Measurements from ENCODE around the gene DHRS12. TPM values are rescaled to one million over a fixed set of nuclear protein-coding genes. Genes with fewer than 3 reads are reported as not detected.

The DHRS12 gene
- polyA plus RNA-seq, 2 donors = 9.5 to 11.7 TPM

DNA sequence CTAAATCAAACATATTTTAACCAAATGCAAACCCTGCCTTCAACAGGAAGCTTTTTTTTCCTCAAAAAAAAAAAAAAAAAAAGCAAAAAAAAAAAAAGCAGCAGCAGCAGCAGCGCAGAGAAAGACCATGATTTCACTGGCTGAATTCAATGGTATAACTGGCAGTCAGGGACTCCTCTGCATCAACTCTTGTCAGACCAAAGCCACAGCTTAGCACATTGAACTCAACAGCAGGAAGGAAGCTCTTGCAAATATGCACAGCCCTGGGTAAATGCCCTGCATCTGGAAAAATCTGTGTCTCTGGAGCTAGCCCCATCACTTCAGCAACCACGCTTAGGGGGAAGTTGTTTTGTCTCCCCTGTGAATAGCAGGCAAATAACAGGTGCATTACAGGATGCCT is 17.6 kb upstream of the DHRS12 start:
- Histone ChIP-seq H3K36me3 (ENCODE audit: control insufficient read depth in 2 of 2, insufficient read depth in 2 of 2, low read length in 1 of 2) (no peaks in the 10 kb centered on the region), H3K27ac (ENCODE audit: low read depth in 2 of 2, low read length in 1 of 2) (no peak overlapping the region), H3K27me3 (ENCODE audit: control insufficient read depth in 1 of 2, insufficient read depth in 2 of 2, low read length in 2 of 2) (no peaks in the 10 kb centered on the region), H3K4me3 (ENCODE audit: low read depth in 1 of 2, low read length in 2 of 2) (no peak overlapping the region), H3K9me3 (ENCODE audit: control insufficient read depth in 2 of 2, insufficient read depth in 1 of 2, low read depth in 1 of 2, low read length in 1 of 2) (no peaks in the 10 kb centered on the region), H3K4me1 (ENCODE audit: control insufficient read depth in 2 of 2, insufficient read depth in 2 of 2, low read length in 1 of 2) (peaks cover 0 to 5% of the 10 kb centered on the region in 2 donors)
- WGBS, 2 donors = 45 to 64% methylated on average over 2 of the region's 2 CpGs

DNA sequence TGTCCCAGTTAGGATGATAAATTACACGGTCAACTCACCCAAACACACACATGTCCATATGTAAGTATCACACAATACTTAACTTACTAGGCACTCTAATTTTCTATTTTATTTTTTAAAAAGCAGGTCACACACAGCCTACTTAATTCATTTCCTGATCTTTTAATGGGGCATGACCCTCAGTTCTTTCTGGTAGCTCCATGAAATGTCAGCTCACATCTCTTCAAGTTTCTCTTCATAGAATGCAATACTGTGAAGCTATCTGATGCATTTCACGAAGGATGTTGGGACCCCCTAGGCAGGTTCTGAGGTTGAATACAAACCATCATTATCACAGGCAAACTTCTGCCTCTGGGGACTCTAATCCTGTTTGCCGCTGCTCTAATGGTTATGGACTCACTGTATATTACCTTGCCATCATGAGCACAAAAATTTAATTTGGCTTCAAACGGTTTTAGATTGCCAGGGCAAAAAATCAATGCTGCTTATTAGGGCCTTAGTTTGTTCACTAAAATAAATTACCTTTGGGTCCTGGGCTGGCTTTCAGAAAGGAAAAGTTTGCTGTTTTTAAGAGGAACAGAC is 16.1 kb upstream of the DHRS12 start:
- no peaks in the 10 kb centered on the region for H3K9me3 ChIP-seq (ENCODE audit: control insufficient read depth in 2 of 2, insufficient read depth in 1 of 2, low read depth in 1 of 2, low read length in 1 of 2)
- 80 to 83% methylated on average over 4 of the region's 4 CpGs for WGBS, 2 donors
- H3K4me3 ChIP-seq (ENCODE audit: low read depth in 1 of 2, low read length in 2 of 2) = no peak overlapping the region
- H3K4me1 ChIP-seq (ENCODE audit: control insufficient read depth in 2 of 2, insufficient read depth in 2 of 2, low read length in 1 of 2) = peaks cover 0 to 7% of the 10 kb centered on the region in 2 donors
- no peaks in the 10 kb centered on the region for H3K36me3 ChIP-seq (ENCODE audit: control insufficient read depth in 2 of 2, insufficient read depth in 2 of 2, low read length in 1 of 2)
- no peak overlapping the region for H3K27ac ChIP-seq (ENCODE audit: low read depth in 2 of 2, low read length in 1 of 2)
- no peaks in the 10 kb centered on the region for H3K27me3 ChIP-seq (ENCODE audit: control insufficient read depth in 1 of 2, insufficient read depth in 2 of 2, low read length in 2 of 2)

DNA sequence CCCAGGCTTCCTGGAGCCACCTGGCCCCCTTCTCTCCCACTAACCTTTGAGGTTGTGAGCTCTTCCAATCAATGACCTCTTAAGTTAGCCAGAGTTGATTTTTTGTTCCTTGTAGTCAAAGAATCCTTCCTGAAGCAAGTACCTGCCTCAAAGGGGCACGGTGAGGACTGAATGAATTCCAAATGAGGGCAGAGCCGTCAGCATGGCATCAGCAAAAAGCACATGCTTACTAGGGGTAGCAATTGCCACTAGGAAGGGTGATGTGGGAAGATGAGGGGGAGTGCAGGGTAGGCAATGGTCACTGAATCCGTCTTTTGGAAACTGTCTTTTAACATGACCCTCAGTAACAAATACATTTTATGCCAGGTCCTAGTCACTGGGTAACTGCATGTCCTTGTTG is 15.6 kb upstream of the DHRS12 start:
- Histone ChIP-seq H3K27me3 (ENCODE audit: control insufficient read depth in 1 of 2, insufficient read depth in 2 of 2, low read length in 2 of 2) (no peaks in the 10 kb centered on the region), H3K4me3 (ENCODE audit: low read depth in 1 of 2, low read length in 2 of 2) (no peak overlapping the region), H3K27ac (ENCODE audit: low read depth in 2 of 2, low read length in 1 of 2) (no peak overlapping the region), H3K36me3 (ENCODE audit: control insufficient read depth in 2 of 2, insufficient read depth in 2 of 2, low read length in 1 of 2) (no peaks in the 10 kb centered on the region), H3K9me3 (ENCODE audit: control insufficient read depth in 2 of 2, insufficient read depth in 1 of 2, low read depth in 1 of 2, low read length in 1 of 2) (no peaks in the 10 kb centered on the region), H3K4me1 (ENCODE audit: control insufficient read depth in 2 of 2, insufficient read depth in 2 of 2, low read length in 1 of 2) (peaks cover 3 to 10% of the 10 kb centered on the region in 2 donors)
- WGBS, 2 donors = 82 to 85% methylated on average over 3 of the region's 3 CpGs

- Histone ChIP-seq H3K4me1 (ENCODE audit: control insufficient read depth in 2 of 2, insufficient read depth in 2 of 2, low read length in 1 of 2) (peaks cover 3 to 10% of the 10 kb centered on the region in 2 donors), H3K4me3 (ENCODE audit: low read depth in 1 of 2, low read length in 2 of 2) (no peak overlapping the region), H3K27ac (ENCODE audit: low read depth in 2 of 2, low read length in 1 of 2) (no peak overlapping the region), H3K27me3 (ENCODE audit: control insufficient read depth in 1 of 2, insufficient read depth in 2 of 2, low read length in 2 of 2) (no peaks in the 10 kb centered on the region), H3K36me3 (ENCODE audit: control insufficient read depth in 2 of 2, insufficient read depth in 2 of 2, low read length in 1 of 2) (no peaks in the 10 kb centered on the region), H3K9me3 (ENCODE audit: control insufficient read depth in 2 of 2, insufficient read depth in 1 of 2, low read depth in 1 of 2, low read length in 1 of 2) (no peaks in the 10 kb centered on the region)
- WGBS, 2 donors = 61 to 65% methylated on average over 9 of the region's 9 CpGs
Measured at GRCh38 chr13:51818781-51819511, 15.0 kb upstream of the DHRS12 start.

DNA sequence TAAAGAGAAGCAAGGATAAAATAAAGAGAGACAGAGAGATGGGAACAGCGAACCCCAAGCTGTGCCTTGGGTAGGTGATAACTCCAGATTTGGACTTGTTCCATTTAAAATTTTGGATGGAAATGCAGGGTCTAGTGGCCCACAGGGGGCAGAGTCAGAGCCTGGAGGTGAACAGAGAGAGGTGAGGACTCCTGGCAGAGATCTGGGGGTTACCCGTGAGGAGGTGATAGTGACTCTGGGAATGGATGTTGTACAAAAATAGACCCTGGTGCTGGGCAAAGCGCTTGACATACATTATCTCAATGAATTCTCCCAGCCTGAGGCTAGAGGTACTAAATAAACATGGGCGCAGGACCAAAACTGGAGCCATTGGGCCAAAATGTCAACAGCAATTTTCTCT is 14.3 kb upstream of the DHRS12 start:
- Histone ChIP-seq H3K27me3 (ENCODE audit: control insufficient read depth in 1 of 2, insufficient read depth in 2 of 2, low read length in 2 of 2) (no peaks in the 10 kb centered on the region), H3K4me1 (ENCODE audit: control insufficient read depth in 2 of 2, insufficient read depth in 2 of 2, low read length in 1 of 2) (peaks cover 3 to 10% of the 10 kb centered on the region in 2 donors), H3K9me3 (ENCODE audit: control insufficient read depth in 2 of 2, insufficient read depth in 1 of 2, low read depth in 1 of 2, low read length in 1 of 2) (no peaks in the 10 kb centered on the region), H3K27ac (ENCODE audit: low read depth in 2 of 2, low read length in 1 of 2) (no peak overlapping the region), H3K36me3 (ENCODE audit: control insufficient read depth in 2 of 2, insufficient read depth in 2 of 2, low read length in 1 of 2) (no peaks in the 10 kb centered on the region), H3K4me3 (ENCODE audit: low read depth in 1 of 2, low read length in 2 of 2) (no peak overlapping the region)
- WGBS, 2 donors = 91 to 93% methylated on average over 4 of the region's 4 CpGs

GRCh38 chr13:51817717-51818116 is 13.8 kb upstream of the DHRS12 start:
- peaks cover 3 to 10% of the 10 kb centered on the region in 2 donors for H3K4me1 ChIP-seq (ENCODE audit: control insufficient read depth in 2 of 2, insufficient read depth in 2 of 2, low read length in 1 of 2)
- H3K9me3 ChIP-seq (ENCODE audit: control insufficient read depth in 2 of 2, insufficient read depth in 1 of 2, low read depth in 1 of 2, low read length in 1 of 2) = no peaks in the 10 kb centered on the region
- H3K36me3 ChIP-seq (ENCODE audit: control insufficient read depth in 2 of 2, insufficient read depth in 2 of 2, low read length in 1 of 2) = no peaks in the 10 kb centered on the region
- no peak overlapping the region for H3K27ac ChIP-seq (ENCODE audit: low read depth in 2 of 2, low read length in 1 of 2)
- 83 to 86% methylated on average over 8 of the region's 8 CpGs for WGBS, 2 donors
- H3K4me3 ChIP-seq (ENCODE audit: low read depth in 1 of 2, low read length in 2 of 2) = no peak overlapping the region
- no peaks in the 10 kb centered on the region for H3K27me3 ChIP-seq (ENCODE audit: control insufficient read depth in 1 of 2, insufficient read depth in 2 of 2, low read length in 2 of 2)

DNA sequence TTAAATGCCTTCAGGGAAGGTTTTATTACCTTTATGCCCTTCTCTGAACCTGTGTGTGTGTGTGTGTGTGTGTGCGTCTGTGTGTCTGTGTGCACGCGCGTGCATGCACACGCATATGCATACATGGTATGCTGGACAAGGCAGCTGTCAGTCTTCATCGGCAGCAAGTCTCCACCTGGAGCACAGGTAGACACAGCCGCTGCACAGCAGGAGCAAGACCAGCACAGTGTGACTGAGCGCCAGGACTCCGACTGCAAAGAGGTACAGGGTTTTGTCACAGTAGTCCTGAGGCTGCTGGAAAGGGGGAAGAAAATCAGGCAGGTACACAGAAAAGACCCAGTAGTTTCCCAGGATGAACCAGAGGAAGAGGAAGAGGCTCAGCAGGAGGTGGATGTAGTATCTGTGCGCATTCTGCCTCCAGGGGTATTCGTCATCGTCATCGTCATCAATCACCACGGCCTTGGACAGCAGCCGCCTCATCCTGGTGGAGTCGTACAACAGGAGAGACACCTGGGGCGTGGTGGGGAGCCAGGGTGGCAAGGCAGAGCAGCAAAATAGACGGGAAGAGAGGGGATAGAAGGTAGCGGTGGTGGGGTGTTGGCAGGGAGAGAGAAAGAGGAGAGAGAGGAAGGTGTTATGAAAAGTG is 12.8 kb upstream of the DHRS12 start:
- Histone ChIP-seq H3K27ac (ENCODE audit: low read depth in 2 of 2, low read length in 1 of 2) (no peak overlapping the region), H3K9me3 (ENCODE audit: control insufficient read depth in 2 of 2, insufficient read depth in 1 of 2, low read depth in 1 of 2, low read length in 1 of 2) (no peaks in the 10 kb centered on the region), H3K27me3 (ENCODE audit: control insufficient read depth in 1 of 2, insufficient read depth in 2 of 2, low read length in 2 of 2) (no peaks in the 10 kb centered on the region), H3K4me3 (ENCODE audit: low read depth in 1 of 2, low read length in 2 of 2) (no peak overlapping the region), H3K4me1 (ENCODE audit: control insufficient read depth in 2 of 2, insufficient read depth in 2 of 2, low read length in 1 of 2) (peaks cover 4 to 10% of the 10 kb centered on the region in 2 donors), H3K36me3 (ENCODE audit: control insufficient read depth in 2 of 2, insufficient read depth in 2 of 2, low read length in 1 of 2) (no peaks in the 10 kb centered on the region)
- WGBS, 2 donors = 51 to 64% methylated on average over 19 of the region's 19 CpGs

- 53 to 65% methylated on average over 11 of the region's 11 CpGs for WGBS, 2 donors
- Histone ChIP-seq H3K4me1 (ENCODE audit: control insufficient read depth in 2 of 2, insufficient read depth in 2 of 2, low read length in 1 of 2) (peaks cover 5 to 10% of the 10 kb centered on the region in 2 donors), H3K27ac (ENCODE audit: low read depth in 2 of 2, low read length in 1 of 2) (no peak overlapping the region), H3K36me3 (ENCODE audit: control insufficient read depth in 2 of 2, insufficient read depth in 2 of 2, low read length in 1 of 2) (no peaks in the 10 kb centered on the region), H3K27me3 (ENCODE audit: control insufficient read depth in 1 of 2, insufficient read depth in 2 of 2, low read length in 2 of 2) (no peaks in the 10 kb centered on the region), H3K9me3 (ENCODE audit: control insufficient read depth in 2 of 2, insufficient read depth in 1 of 2, low read depth in 1 of 2, low read length in 1 of 2) (no peaks in the 10 kb centered on the region), H3K4me3 (ENCODE audit: low read depth in 1 of 2, low read length in 2 of 2) (no peak overlapping the region)
Measured at GRCh38 chr13:51815848-51816247, 11.9 kb upstream of the DHRS12 start.

- no peaks in the 10 kb centered on the region for H3K36me3 ChIP-seq (ENCODE audit: control insufficient read depth in 2 of 2, insufficient read depth in 2 of 2, low read length in 1 of 2)
- H3K27me3 ChIP-seq (ENCODE audit: control insufficient read depth in 1 of 2, insufficient read depth in 2 of 2, low read length in 2 of 2) = no peaks in the 10 kb centered on the region
- no peaks in the 10 kb centered on the region for H3K9me3 ChIP-seq (ENCODE audit: control insufficient read depth in 2 of 2, insufficient read depth in 1 of 2, low read depth in 1 of 2, low read length in 1 of 2)
- WGBS, 2 donors = 21 to 22% methylated on average over 13 of the region's 13 CpGs
- peaks cover 5 to 10% of the 10 kb centered on the region in 2 donors for H3K4me1 ChIP-seq (ENCODE audit: control insufficient read depth in 2 of 2, insufficient read depth in 2 of 2, low read length in 1 of 2)
- no peak overlapping the region for H3K27ac ChIP-seq (ENCODE audit: low read depth in 2 of 2, low read length in 1 of 2)
- no peak overlapping the region for H3K4me3 ChIP-seq (ENCODE audit: low read depth in 1 of 2, low read length in 2 of 2)
Measured at GRCh38 chr13:51814825-51815650, 11.1 kb upstream of the DHRS12 start.
